Gastroesophageal sphincter (tissue), 3 donors: ENCODE data around the gene ZNF566.

ENCODE experiments used
- EP300 ChIP-seq: sonication (generic); formaldehyde crosslinking; IDR thresholded peaks from one replicate; pipeline ENCODE4 v1.6.1; 2017; ENCODE audit warnings: antibody characterized with exemption, mild to moderate bottlenecking
- POLR2A ChIP-seq, 2 donors: fragments of 450-650 bp; IDR thresholded peaks; one replicate each; pipeline ENCODE4 v1.6.1; 2017; ENCODE audit warnings: antibody characterized with exemption in 2 of 2, mild to moderate bottlenecking in 2 of 2, moderate library complexity in 1 of 2
- POLR2AphosphoS5 ChIP-seq: sonication (generic); formaldehyde crosslinking; IDR thresholded peaks from one replicate; pipeline ENCODE4 v1.6.1; 2017; ENCODE audit warnings: antibody characterized with exemption
- TF ChIP-seq, protein P1 (sequence below), 4 experiments: fragments of 200-600 bp in 2 of 4; fragments of 450-650 bp in 2 of 4; sonication (generic) in 1 of 4; IDR thresholded peaks; one replicate each; pipeline ENCODE4 v1.5.1; 2017 to 2019; ENCODE audit warnings: antibody characterized with exemption in 4 of 4, mild to moderate bottlenecking in 2 of 4, moderate library complexity in 2 of 4

DNA sequence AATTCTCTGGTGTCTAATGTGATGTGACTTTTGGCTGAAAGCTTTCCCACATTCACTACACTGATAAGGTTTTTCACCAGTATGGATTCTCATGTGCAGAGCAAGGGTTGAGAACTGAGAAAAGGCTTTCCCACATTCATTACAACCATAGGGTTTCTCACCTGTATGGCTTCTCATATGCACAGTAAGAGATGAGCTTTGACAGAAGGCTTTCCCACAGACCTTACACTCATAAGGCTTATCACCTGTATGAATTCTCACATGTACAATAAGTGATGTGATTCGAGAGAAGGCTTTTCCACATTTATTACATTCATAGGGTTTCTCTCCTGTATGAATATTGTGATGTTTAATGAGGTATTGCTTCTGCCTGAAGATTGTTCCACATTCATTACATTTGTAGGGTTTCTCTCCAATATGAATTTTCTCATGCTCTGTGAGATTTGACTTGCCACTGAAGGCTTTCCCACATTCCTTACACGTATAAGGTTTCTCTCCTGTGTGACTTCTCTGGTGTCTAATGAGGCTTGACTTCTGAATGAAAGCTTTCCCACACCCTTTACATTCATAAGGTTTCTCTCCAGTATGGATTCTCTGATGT is 24.8 kb upstream of the ZNF566 start:
- no peak for TF ChIP-seq EP300
- TF ChIP-seq, protein P1, sequence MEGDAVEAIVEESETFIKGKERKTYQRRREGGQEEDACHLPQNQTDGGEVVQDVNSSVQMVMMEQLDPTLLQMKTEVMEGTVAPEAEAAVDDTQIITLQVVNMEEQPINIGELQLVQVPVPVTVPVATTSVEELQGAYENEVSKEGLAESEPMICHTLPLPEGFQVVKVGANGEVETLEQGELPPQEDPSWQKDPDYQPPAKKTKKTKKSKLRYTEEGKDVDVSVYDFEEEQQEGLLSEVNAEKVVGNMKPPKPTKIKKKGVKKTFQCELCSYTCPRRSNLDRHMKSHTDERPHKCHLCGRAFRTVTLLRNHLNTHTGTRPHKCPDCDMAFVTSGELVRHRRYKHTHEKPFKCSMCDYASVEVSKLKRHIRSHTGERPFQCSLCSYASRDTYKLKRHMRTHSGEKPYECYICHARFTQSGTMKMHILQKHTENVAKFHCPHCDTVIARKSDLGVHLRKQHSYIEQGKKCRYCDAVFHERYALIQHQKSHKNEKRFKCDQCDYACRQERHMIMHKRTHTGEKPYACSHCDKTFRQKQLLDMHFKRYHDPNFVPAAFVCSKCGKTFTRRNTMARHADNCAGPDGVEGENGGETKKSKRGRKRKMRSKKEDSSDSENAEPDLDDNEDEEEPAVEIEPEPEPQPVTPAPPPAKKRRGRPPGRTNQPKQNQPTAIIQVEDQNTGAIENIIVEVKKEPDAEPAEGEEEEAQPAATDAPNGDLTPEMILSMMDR (IDR thresholded peaks at IDR 0.05): no peak
- TF ChIP-seq POLR2A (IDR thresholded peaks at IDR 0.05): no peak
- no peak for TF ChIP-seq POLR2AphosphoS5
